Measurements from ENCODE around the gene ZNF451.

GRCh38 chr6:57147401-57147800 is 57.4 kb downstream of the ZNF451 start:
- TF ChIP-seq CTCF (IDR thresholded peaks at IDR 0.05; ENCODE audit: extremely low read depth in 1 of 2, insufficient read depth in 1 of 2, low read depth in 1 of 2, low read length in 2 of 2) (no peak), POLR2A (IDR thresholded peaks at IDR 0.05; ENCODE audit: low read depth, low read length) (no peak), EZH2 (IDR thresholded peaks at IDR 0.05; ENCODE audit: borderline replicate concordance, low read depth, low read length, severe bottlenecking) (no peak)
